Activated T-cell treated with anti-CD3 and anti-CD28 coated beads for 48 hours (primary cell): ENCODE data around the gene CACNA1E.

Source experiments
- DNase-seq: peaks from one replicate; pipeline ENCODE4 v3.0.0-alpha.2; 2020; ENCODE audit warnings: low read depth

Gene CACNA1E

GRCh38 chr1:181769846-181770245 lies 286.5 kb downstream of the CACNA1E start:
- no peak for DNase-seq

GRCh38 chr1:181772714-181773113 lies 289.4 kb downstream of the CACNA1E start:
- DNase-seq: no peak

GRCh38 chr1:181776044-181776443 lies 292.7 kb downstream of the CACNA1E start:
- no peak for DNase-seq

- no peak for DNase-seq
These were observed 294.0 kb downstream of the CACNA1E start for GRCh38 chr1:181777286-181777685.

GRCh38 chr1:181777812-181778211 lies 294.5 kb downstream of the CACNA1E start:
- no peak for DNase-seq

- no peak for DNase-seq
These were observed 295.4 kb downstream of the CACNA1E start for GRCh38 chr1:181778640-181779260.

- no peak for DNase-seq
These were observed 296.0 kb downstream of the CACNA1E start for GRCh38 chr1:181779343-181779742.

GRCh38 chr1:181783208-181783607 lies 299.9 kb downstream of the CACNA1E start:
- no peak for DNase-seq

GRCh38 chr1:181784039-181784683 lies 300.8 kb downstream of the CACNA1E start:
- DNase-seq: no peak

GRCh38 chr1:181789395-181789794 lies 306.1 kb downstream of the CACNA1E start:
- no peak for DNase-seq

- DNase-seq: no peak
These were observed 308.4 kb downstream of the CACNA1E start for GRCh38 chr1:181791721-181792120.

GRCh38 chr1:181793831-181794230 lies 310.5 kb downstream of the CACNA1E start:
- no peak for DNase-seq

- no peak for DNase-seq
These were observed 311.0 kb downstream of the CACNA1E start for GRCh38 chr1:181794332-181794731.

GRCh38 chr1:181798191-181798926 lies 315.0 kb downstream of the CACNA1E start:
- no peak for DNase-seq

GRCh38 chr1:181801617-181802016 lies 318.3 kb downstream of the CACNA1E start:
- no peak for DNase-seq

GRCh38 chr1:181802466-181802865 lies 319.1 kb downstream of the CACNA1E start:
- DNase-seq: no peak

- no peak for DNase-seq
These were observed 320.1 kb downstream of the CACNA1E start for GRCh38 chr1:181803421-181803820.

GRCh38 chr1:181804989-181805388 lies 321.7 kb downstream of the CACNA1E start:
- no peak for DNase-seq

- no peak for DNase-seq
These were observed 323.4 kb downstream of the CACNA1E start for GRCh38 chr1:181806746-181807145.

GRCh38 chr1:181807251-181807650 lies 323.9 kb downstream of the CACNA1E start:
- DNase-seq: no peak

- no peak for DNase-seq
These were observed 326.8 kb downstream of the CACNA1E start for GRCh38 chr1:181809991-181810545.

- DNase-seq: no peak
These were observed 328.9 kb downstream of the CACNA1E start for GRCh38 chr1:181812208-181812607.

- no peak for DNase-seq
These were observed 329.9 kb downstream of the CACNA1E start for GRCh38 chr1:181813266-181813665.
